Activated naive CD4-positive, alpha-beta T cell treated with anti-CD3 and anti-CD28 coated beads, Interleukin-2, amount 50 U/mL, for 16 hours (primary cell): ENCODE results near the gene ALPK3.

Experiments
- DNase-seq: peaks from one replicate; pipeline ENCODE4 v3.0.0-alpha.2; 2020

The ALPK3 gene

GRCh38 chr15:84824260-84825007 lies 7.3 kb downstream of the ALPK3 start:
- no peak for DNase-seq

DNA sequence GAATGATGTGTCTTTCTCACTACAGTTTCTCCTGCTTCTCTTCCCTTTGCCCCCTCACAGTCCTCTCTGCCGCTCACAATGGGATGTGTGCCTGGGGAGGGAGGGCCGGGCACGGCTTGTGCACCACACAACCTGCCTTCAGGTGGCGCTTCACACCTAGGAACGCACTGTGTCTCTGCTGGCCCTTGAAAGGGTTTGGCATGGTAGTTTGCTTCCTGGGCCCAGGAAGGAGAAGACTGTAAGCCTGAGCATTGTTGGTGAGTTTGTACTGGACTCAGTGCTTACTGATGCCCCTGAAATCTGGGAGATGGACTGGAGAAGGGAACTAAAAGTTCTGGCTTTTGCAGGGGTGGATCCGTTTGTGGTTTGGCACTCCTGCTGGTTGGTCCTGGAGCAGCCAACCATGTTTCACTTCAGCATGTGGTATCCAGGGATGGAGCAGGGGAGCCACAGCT lies 9.2 kb downstream of the ALPK3 start:
- no peak for DNase-seq

DNA sequence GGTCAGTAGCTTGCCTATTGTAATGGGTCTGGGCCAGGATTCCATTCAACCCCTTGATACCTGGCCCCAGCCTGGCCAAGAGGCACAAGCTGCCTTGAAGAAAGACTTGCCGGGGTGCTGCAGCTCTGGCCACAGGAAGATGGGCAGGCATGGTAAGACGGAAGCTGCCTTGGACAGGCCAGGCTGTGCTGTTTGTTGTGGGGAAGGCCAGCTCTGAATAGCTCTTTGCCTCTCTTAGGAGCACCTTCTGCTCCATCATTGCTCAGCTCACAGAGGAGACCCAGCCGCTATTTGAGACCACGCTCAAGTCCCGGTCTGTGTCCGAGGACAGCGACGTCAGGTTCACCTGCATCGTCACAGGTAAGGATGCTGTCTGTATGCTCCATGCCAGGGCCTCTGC lies 10.1 kb downstream of the ALPK3 start:
- DNase-seq, result no peak

DNA sequence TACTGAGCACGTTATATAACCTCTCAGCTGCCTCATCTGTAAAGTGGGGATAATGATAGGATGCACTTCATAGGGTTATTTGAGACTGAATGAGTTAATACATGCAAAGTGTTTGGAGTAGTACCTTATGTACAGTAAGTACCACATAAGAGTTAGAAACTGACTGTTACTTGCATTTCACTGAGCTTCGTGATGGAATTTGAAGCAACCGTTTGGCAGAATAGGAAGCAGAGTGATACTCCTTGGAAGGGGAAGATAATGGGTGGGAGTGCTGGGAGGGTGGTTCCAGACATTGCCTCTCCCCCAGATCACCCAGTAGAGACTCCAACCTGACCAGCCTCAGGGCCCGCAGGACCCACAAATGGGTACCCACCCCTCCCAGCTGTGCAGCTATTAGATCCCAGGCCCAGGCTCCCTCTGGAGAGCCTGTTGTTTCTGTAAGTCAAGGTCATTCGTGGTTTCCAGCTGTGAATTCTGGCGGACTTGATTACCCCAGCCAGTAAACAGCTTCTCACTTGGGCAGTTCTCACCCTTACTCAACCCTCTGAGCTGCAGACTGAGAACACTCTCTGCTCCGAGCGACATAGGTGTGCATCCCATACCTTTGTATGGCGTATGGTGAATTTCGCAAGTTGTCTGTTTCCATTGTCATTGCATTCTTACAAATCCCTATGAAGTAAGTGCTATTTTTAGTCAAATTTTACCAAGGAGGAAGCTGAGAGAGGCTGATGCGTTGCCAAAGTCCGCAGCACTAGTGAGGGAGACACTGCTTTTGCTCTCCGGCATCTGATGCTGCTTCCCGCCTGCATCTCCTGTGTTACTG lies 11.1 kb downstream of the ALPK3 start:
- no peak for DNase-seq

DNA sequence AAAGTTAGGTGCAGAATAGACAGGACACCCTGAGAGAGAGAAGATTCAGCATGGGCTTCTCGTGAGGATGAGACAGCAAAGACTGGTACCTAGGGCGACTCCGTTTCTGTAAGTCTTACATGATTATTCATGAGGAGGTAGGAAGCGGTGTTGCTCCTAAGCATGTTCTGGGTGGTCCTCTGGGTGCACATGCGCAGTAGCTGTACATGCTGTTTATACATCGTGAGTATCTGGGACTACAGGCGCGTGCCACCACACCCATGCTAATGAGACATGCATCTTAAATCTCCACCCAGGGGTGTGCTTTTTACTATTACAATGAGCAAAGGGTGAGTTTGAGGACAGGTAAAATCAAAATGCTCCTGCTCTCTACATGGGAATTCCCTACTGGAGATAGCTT lies 12.3 kb downstream of the ALPK3 start:
- DNase-seq, result no peak

GRCh38 chr15:84830036-84830435 lies 12.9 kb downstream of the ALPK3 start:
- no peak for DNase-seq

DNA sequence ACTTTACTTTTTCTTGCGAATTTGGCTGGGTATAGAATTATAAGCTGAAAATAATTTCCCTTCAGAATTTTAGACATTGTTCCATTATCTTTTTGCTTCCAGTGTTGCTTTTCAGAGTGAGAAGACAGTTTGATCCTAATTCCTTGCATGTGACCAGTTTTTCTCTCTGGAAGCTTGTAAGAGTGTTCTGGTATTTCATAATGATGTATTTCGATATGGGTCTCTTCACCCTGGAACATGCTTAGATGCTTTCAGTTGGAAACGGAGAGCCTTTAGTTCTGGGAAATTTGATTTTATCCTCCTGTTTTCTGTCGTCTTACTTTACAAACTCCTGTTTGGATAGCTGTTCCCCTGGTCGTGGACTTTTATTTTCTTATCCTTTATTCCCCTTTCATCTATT lies 13.9 kb downstream of the ALPK3 start:
- no peak for DNase-seq

DNA sequence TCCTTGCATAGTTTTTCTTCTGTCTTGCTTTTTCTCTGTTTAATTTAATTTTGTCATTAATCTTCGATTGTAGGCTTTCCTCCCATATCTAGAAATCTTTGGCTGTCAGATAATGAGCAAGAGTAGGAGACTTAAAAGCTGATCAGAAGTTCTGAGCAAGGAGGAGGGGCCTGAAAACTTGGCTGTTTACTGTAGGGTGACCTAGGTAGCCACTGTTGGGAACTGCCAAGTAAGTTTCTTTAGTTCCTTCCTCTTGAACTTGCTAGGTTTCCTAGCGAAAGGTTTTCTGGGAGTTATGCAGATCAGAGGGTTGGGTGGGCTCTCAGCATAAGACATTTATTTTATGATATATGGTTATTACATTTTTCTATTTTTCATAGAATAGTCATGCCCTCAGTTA lies 14.5 kb downstream of the ALPK3 start:
- no peak for DNase-seq

DNA sequence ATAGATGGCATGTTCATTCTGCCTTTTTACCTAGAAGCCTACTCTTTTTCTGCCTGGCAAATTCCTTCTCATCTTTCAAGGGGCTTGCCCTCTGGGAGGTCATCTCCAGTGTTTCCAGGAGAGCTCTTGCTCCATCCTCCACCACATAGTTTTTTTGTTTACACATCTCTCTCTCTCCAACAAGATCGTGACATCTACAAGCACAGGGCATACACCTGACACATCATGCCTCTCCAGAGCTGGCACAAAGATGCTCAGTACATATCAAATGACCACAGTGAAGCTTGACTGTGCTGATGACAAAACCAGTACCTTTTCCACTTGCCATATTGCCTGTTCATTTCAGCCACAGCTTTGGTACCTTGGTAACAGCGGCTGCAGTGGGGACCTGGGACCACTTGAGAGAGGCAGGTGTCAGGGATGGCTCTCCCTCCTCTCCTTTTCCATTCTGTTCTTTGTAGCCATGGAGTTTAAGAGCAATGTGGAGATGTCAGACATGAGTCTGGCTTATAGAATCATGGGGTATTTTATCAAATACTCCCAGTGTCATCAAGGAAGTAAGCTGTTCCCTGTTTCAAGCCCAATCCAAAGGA lies 15.4 kb downstream of the ALPK3 start:
- DNase-seq, result no peak

GRCh38 chr15:84833447-84834228 lies 16.5 kb downstream of the ALPK3 start:
- no peak for DNase-seq

DNA sequence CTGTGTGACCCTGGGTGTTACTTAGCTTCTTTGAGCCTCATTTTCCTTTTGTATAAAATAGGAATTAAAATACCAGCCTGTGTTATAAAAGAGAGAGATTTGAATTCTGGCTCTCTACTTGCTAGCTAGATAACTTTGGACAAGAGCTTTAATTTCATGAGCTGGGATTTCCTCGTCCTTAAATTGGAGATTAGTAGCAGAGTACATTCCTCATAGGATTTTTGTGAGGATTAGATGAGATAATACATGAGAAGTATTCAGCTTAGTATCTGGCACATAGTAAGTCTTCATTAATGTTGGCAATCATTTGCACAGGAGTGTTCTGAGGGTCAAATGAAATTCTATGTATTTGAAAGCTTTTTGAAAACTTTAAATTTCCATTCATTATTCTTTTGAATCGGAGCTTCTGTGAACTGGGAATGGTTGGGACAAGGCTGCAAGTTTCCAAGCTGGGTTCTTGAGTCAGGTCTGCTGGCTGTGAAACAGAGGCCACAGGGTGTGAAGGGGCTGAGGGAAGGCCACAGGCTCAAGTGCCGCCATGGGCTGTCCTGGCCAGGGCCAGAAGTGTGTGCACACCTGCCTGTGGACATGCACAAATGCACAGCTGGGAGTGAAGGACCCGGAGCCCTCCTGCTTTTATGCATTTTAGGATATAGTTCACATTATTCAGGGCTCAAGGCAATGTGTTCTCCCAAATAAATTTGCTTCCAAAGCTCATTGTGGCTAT lies 17.2 kb downstream of the ALPK3 start:
- no peak for DNase-seq

DNA sequence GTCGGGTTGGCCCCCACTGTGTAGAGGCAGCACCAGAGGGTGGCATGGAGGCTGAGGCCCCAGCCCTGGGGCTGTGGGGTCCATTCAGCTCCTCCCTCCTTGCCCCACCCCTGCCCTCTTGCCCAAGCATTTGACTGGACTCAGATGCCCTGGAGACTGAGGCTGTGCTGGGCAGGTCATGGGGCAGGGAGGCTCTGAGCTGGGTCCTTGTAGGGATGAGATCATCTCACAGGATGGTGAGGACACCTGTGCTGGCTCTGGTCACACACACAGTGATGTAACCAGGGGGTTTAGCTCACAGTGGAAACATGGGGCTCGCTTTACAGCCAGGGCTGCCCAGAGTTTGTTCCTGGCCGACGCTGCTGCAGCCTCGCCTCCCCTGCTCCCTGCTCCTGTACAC lies 17.8 kb downstream of the ALPK3 start:
- no peak for DNase-seq

DNA sequence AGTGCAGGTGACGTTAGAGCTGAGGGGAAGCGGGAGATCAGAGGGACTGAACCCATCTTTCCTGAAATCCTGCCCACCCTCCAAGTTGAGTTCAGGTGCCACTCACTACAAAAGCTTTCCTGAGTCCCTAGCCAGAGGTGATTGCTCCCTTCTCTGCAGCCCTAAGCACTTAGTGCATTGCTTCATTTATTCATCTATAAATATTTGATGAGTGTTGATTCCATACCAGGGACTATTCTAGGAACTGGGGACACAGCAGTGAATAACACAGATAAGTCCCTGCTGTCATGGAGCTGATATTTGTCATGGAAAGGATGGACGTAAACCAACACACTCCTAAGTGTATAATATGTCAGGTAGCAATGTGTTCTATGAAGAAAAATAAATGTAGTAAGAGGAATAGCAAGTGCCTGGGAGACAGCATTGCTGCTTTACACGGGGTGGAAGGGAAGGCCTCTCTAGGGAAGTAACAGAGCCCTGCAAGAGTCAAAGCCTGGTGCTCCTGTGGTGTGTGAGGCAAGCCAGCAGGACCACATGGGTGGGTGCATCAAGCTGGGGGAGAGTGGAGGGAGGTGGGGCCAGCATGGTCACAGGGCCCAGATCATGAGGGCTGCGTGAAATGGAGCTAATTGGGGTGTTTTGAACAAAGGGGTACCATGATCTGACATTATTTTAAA lies 18.6 kb downstream of the ALPK3 start:
- DNase-seq, result no peak

DNA sequence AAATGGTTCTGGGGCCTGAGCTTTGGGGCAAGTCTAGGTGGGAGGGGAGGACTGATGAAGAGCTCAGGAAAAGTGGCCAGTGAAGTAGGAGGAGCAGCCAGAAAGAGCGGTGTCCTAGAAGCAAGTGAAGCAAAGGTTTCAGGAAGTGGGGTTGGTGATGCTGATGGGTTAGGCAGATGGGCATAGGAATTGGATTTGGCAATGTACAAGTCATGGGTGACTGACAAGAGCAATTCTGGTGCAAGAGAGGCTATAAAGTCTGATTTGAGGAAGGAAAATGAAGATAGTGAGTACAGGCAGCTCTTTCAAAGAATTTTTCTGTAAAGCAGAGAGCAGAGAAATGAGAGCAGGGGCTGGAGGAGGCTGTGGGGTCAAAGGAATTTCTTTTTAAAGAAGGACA lies 19.7 kb downstream of the ALPK3 start:
- DNase-seq, result no peak

DNA sequence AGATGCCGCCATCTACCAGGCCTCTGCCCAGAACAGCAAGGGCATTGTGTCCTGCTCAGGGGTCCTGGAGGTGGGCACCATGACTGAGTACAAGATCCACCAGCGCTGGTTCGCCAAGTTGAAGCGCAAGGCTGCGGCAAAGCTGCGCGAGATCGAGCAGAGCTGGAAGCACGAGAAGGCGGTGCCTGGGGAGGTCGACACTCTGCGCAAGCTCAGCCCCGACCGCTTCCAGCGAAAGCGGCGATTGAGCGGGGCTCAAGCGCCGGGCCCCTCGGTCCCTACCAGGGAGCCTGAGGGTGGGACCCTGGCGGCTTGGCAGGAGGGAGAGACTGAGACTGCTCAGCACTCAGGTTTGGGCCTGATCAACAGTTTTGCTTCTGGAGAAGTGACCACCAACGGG lies 22.6 kb downstream of the ALPK3 start:
- DNase-seq, result no peak

DNA sequence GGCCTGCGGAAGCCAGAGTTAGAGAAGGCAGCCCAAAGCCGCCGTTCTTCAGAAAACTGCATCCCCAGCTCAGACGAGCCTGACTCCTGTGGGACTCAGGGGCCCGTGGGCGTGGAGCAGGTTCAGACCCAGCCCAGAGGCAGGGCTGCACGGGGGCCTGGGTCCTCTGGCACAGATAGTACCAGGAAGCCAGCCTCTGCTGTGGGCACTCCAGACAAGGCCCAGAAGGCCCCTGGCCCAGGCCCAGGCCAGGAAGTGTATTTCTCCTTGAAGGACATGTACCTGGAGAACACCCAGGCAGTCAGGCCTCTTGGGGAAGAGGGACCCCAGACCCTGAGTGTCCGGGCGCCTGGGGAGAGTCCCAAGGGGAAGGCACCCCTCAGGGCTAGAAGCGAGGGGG lies 23.1 kb downstream of the ALPK3 start:
- no peak for DNase-seq

GRCh38 chr15:84840741-84841429 lies 23.7 kb downstream of the ALPK3 start:
- no peak for DNase-seq

DNA sequence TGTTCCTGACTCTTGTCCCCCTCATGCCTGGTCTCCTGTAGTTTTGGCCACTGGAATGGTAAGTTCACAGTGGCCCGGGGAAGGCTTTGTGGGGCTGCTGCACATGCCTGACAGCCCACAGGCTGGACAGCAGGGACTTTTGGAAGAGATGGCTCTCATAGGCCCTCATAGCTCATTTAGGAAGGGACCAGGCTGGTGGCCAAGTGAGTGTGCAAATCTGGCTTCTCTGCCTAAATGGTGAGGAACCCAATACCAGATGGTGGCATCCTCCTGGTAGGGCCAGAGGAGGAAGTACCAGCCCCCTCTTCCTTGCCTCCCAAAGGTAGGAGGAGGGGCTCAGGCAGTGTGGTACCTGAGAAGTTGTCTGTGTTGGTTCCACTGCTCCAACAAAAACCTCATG lies 25.6 kb downstream of the ALPK3 start:
- no peak for DNase-seq

DNA sequence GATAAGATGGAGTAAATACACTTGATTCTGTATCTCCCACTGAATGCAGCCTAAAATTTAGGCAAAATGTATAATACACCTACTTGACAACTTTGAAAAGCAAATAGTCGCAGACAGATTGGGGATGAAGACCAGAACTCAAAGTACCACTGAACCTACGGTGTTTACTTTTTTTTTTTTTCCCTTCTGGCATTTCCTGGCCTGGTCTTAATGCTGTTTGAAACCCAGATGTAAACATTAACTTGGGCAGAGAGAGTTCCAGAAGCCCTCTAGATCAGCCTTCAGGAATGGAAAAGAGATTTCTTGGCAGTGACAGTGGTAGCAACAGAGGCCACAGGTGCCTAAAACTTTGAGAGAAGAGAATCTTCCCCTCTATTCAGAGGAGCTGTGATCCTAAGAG lies 27.8 kb downstream of the ALPK3 start:
- DNase-seq, result no peak

- DNase-seq, result peak; percentile 29
Measured at GRCh38 chr15:84845631-84846030, 28.5 kb downstream of the ALPK3 start.

- no peak for DNase-seq
Measured at GRCh38 chr15:84846269-84846668, 29.1 kb downstream of the ALPK3 start.
